K562 (cell line): ENCODE measurements around the gene DCTN2. TPM values are rescaled to one million over a fixed set of nuclear protein-coding genes. Genes with fewer than 3 reads are reported as not detected.

Experiments
- CBFA2T3 ChIP-seq: fragments of 450-650 bp; IDR thresholded peaks from 2 replicates; pipeline ENCODE4 v1.6.1; 2017
- CEBPG ChIP-seq, 3 experiments: fragments of 200-800 bp in 1 of 3; sonication (Bioruptor generic) in 1 of 3; sonication (generic) in 1 of 3; formaldehyde crosslinking in 1 of 3; IDR thresholded peaks in 2 of 3; conservative IDR thresholded peaks in 1 of 3; 2 replicates each; pipeline versions ENCODE4 v1.6.1 to v1.8.0; 2016 to 2022; ENCODE audit warnings: missing compliant biosample characterization in 2 of 3, missing genetic modification characterization in 2 of 3, mild to moderate bottlenecking in 1 of 3, missing genetic modification reagents in 1 of 3
- CREB5 ChIP-seq: fragments of 250-450 bp; sonication (Bioruptor Pico); IDR thresholded peaks from 2 replicates; pipeline ENCODE4 v1.5.0; 2020; ENCODE audit warnings: mild to moderate bottlenecking
- E2F8 ChIP-seq: fragments of 450-650 bp; IDR thresholded peaks from 2 replicates; pipeline ENCODE4 v1.7.1; 2018; ENCODE audit warnings: mild to moderate bottlenecking, low read depth; ENCODE audit not compliant: partially characterized antibody
- GTF2F1 ChIP-seq: IDR thresholded peaks from 2 replicates; pipeline ENCODE4 v1.6.1; 2011; ENCODE audit warnings: low read depth, low read length, improper control_type of control experiment
- KAT7 ChIP-seq: sonication (generic); formaldehyde crosslinking; IDR thresholded peaks from 2 replicates; pipeline ENCODE4 v1.8.0; 2022; ENCODE audit warnings: missing genetic modification reagents, mild to moderate bottlenecking, borderline replicate concordance
- KLF10 ChIP-seq: fragments of 250-450 bp; sonication (Bioruptor Pico); IDR thresholded peaks from 2 replicates; pipeline ENCODE4 v1.6.1; 2021; ENCODE audit warnings: matching md5 sums
- POLR2AphosphoS2 ChIP-seq: IDR thresholded peaks from 2 replicates; pipeline ENCODE4 v1.6.1; 2012; ENCODE audit warnings: low read length, improper control_type of control experiment
- TEAD1 ChIP-seq, 2 experiments: fragments of 450-650 bp in 1 of 2; sonication (generic) in 1 of 2; formaldehyde crosslinking; IDR thresholded peaks; 2 replicates each; pipeline versions ENCODE4 v1.4.0 to v1.8.0; 2020 to 2022; ENCODE audit warnings: mild to moderate bottlenecking in 2 of 2, missing genetic modification reagents in 1 of 2
- U2AF1 ChIP-seq: fragments of 200-400 bp; formaldehyde crosslinking; optimal IDR thresholded peaks from 2 replicates; pipeline ENCODE3; 2017; ENCODE audit warnings: mild to moderate bottlenecking, low read depth, low read length, moderate library complexity
- U2AF2 ChIP-seq: fragments of 200-400 bp; formaldehyde crosslinking; optimal IDR thresholded peaks from 2 replicates; pipeline ENCODE3; 2017; ENCODE audit warnings: low read depth, mild to moderate bottlenecking, low read length
- ZNF12 ChIP-seq: sonication (generic); formaldehyde crosslinking; IDR thresholded peaks from 2 replicates; pipeline ENCODE4 v1.4.0; 2020; ENCODE audit warnings: mild to moderate bottlenecking, missing genetic modification reagents
- ZNF57 ChIP-seq: fragments of 450-650 bp; formaldehyde crosslinking; IDR thresholded peaks from 2 replicates; pipeline ENCODE4 v1.4.0; 2020; ENCODE audit warnings: mild to moderate bottlenecking, moderate library complexity
- ZNF778 ChIP-seq: fragments of 450-650 bp; formaldehyde crosslinking; IDR thresholded peaks from 2 replicates; pipeline ENCODE4 v1.4.0; 2020; ENCODE audit warnings: mild to moderate bottlenecking, moderate library complexity
- polyA plus RNA-seq, 8 experiments: library from polyadenylated mRNA; depleted of rRNA in 4 of 8; stranded (reverse) in 5 of 8; unstranded in 3 of 8; fragments of >200 nt; fragmentation: Nextera tagmentation in 2 of 8; fragmentation: Illumina TruSeq in 1 of 8; extraction: Ambion mirVana in 2 of 8; extraction: Trizol in 1 of 8; gene quantifications; 2 replicates each; pipeline versions ENCODE4 v1.2.1 to v1.2.3, GENCODE V29; 2011 to 2014; ENCODE audit warnings: inconsistent platforms in 1 of 8, missing spikeins in 1 of 8
- total RNA-seq, 7 experiments: library from RNA; depleted of rRNA in 6 of 7; stranded (reverse); fragments of >200 nt in 6 of 7; fragmentation: Illumina TruSeq in 2 of 7; extraction: Trizol in 2 of 7; gene quantifications; 2 replicates each; pipeline versions ENCODE4 v1.2.1 to v1.2.3, GENCODE V29; 2011 to 2021; ENCODE audit warnings: low replicate concordance in 1 of 7
- TF ChIP-seq, protein P1 (sequence below): fragments of 450-650 bp; formaldehyde crosslinking; IDR thresholded peaks from 2 replicates; pipeline ENCODE4 v1.4.0; 2020; ENCODE audit warnings: mild to moderate bottlenecking, moderate library complexity
- TF ChIP-seq, protein P2 (sequence below): IDR thresholded peaks from 2 replicates; pipeline ENCODE4 v1.6.1; 2014; ENCODE audit warnings: antibody characterized with exemption
- TF ChIP-seq, protein P3 (sequence below), 2 experiments: fragments of 450-650 bp; IDR thresholded peaks; 2 replicates each; pipeline ENCODE4 v1.6.1; 2016
- TF ChIP-seq, protein P4 (sequence below): fragments of 450-650 bp; formaldehyde crosslinking; conservative IDR thresholded peaks from 2 replicates; pipeline ENCODE4 v1.4.0; 2022; ENCODE audit warnings: mild to moderate bottlenecking, missing genetic modification characterization

DCTN2 gene
- total and polyA plus RNA-seq, 9 of the 15 experiments (the other 6 are each of a cell fraction or from before 2014, with no cell fraction given), result 43.6 to 270 (median 125) TPM

- TF ChIP-seq CEBPG (CRISPR knock-in tag; IDR thresholded peaks at IDR 0.05) (peak; percentile 5; the same call in 1 of the 2 replicates), CEBPG (tag; conservative IDR thresholded peaks at IDR 0.05 in 1 of 2, IDR thresholded peaks at IDR 0.05 in 1 of 2) (no peak), TEAD1 (CRISPR knock-in tag; IDR thresholded peaks at IDR 0.05) (peak in 1 of 2 experiments; percentile 27; a peak in 1 of 4 replicates), POLR2AphosphoS2 (0 out of 2 replicates have a peak, but pooled peaks have one; percentile 11), ZNF12 (CRISPR knock-in tag) (no peak; the same call in 1 of the 2 replicates), U2AF1 (no peak), ZNF778 (CRISPR knock-in tag) (no peak), U2AF2 (no peak), KLF10 (CRISPR knock-in tag) (no peak), ZNF57 (CRISPR knock-in tag) (no peak), GTF2F1 (no peak), CBFA2T3 (no peak), E2F8 (no peak), CREB5 (0 out of 2 replicates have a peak, but pooled peaks have one; percentile 11), KAT7 (CRISPR knock-in tag) (peak; percentile 80; the same call in 1 of the 2 replicates)
- TF ChIP-seq, protein P1, sequence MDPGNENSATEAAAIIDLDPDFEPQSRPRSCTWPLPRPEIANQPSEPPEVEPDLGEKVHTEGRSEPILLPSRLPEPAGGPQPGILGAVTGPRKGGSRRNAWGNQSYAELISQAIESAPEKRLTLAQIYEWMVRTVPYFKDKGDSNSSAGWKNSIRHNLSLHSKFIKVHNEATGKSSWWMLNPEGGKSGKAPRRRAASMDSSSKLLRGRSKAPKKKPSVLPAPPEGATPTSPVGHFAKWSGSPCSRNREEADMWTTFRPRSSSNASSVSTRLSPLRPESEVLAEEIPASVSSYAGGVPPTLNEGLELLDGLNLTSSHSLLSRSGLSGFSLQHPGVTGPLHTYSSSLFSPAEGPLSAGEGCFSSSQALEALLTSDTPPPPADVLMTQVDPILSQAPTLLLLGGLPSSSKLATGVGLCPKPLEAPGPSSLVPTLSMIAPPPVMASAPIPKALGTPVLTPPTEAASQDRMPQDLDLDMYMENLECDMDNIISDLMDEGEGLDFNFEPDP (CRISPR knock-in tag), result 0 out of 2 replicates have a peak, but pooled peaks have one; percentile 13
- TF ChIP-seq, protein P2, sequence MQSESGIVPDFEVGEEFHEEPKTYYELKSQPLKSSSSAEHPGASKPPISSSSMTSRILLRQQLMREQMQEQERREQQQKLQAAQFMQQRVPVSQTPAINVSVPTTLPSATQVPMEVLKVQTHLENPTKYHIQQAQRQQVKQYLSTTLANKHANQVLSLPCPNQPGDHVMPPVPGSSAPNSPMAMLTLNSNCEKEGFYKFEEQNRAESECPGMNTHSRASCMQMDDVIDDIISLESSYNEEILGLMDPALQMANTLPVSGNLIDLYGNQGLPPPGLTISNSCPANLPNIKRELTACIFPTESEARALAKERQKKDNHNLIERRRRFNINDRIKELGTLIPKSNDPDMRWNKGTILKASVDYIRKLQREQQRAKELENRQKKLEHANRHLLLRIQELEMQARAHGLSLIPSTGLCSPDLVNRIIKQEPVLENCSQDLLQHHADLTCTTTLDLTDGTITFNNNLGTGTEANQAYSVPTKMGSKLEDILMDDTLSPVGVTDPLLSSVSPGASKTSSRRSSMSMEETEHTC, result no peak
- TF ChIP-seq, protein P3, sequence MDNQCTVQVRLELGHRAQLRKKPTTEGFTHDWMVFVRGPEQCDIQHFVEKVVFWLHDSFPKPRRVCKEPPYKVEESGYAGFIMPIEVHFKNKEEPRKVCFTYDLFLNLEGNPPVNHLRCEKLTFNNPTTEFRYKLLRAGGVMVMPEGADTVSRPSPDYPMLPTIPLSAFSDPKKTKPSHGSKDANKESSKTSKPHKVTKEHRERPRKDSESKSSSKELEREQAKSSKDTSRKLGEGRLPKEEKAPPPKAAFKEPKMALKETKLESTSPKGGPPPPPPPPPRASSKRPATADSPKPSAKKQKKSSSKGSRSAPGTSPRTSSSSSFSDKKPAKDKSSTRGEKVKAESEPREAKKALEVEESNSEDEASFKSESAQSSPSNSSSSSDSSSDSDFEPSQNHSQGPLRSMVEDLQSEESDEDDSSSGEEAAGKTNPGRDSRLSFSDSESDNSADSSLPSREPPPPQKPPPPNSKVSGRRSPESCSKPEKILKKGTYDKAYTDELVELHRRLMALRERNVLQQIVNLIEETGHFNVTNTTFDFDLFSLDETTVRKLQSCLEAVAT (IDR thresholded peaks at IDR 0.05), result no peak; a peak in 1 of 4 replicates
- TF ChIP-seq, protein P4, sequence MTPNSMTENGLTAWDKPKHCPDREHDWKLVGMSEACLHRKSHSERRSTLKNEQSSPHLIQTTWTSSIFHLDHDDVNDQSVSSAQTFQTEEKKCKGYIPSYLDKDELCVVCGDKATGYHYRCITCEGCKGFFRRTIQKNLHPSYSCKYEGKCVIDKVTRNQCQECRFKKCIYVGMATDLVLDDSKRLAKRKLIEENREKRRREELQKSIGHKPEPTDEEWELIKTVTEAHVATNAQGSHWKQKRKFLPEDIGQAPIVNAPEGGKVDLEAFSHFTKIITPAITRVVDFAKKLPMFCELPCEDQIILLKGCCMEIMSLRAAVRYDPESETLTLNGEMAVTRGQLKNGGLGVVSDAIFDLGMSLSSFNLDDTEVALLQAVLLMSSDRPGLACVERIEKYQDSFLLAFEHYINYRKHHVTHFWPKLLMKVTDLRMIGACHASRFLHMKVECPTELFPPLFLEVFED (CRISPR knock-in tag), result no peak; the same call in 1 of the 2 replicates
Measured at GRCh38 chr12:57519796-57520052, 27.3 kb downstream of the DCTN2 start (continued).
